SKM-1 treated with dmso at 0.1 percent for 144 hours (cell line): ENCODE measurements around the gene MOSMO.
"Not testable (repeated sequence)": the region's sequence is repeated elsewhere in the genome, so short reads cannot be mapped to it uniquely, and the experiment has no call there.

Experiments
- DNase-seq: peaks from one replicate; lab custom pipeline; 2025; ENCODE audit not compliant: unreplicated experiment; lab: John Stamatoyannopoulos, UW

The MOSMO gene

DNA sequence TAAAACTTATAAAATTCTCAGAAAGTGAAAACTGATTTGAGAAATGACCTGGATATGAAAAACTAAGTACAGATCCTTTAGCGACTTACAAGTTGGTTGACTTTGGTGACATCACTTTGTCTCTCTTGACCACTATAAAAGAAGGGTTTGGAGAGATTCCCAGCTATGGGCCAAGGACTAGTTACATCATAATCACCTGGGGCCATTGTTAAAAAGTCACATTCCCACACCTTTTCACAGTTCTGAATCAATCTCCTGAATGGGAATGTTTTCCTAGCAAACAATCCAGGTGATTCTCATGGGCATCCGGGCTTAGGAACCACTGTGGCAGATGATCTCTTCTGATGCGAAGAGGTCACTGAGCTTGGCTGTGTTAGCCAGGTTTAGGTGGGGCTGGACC lies 83.8 kb downstream of the MOSMO start:
- DNase-seq: no peak

DNA sequence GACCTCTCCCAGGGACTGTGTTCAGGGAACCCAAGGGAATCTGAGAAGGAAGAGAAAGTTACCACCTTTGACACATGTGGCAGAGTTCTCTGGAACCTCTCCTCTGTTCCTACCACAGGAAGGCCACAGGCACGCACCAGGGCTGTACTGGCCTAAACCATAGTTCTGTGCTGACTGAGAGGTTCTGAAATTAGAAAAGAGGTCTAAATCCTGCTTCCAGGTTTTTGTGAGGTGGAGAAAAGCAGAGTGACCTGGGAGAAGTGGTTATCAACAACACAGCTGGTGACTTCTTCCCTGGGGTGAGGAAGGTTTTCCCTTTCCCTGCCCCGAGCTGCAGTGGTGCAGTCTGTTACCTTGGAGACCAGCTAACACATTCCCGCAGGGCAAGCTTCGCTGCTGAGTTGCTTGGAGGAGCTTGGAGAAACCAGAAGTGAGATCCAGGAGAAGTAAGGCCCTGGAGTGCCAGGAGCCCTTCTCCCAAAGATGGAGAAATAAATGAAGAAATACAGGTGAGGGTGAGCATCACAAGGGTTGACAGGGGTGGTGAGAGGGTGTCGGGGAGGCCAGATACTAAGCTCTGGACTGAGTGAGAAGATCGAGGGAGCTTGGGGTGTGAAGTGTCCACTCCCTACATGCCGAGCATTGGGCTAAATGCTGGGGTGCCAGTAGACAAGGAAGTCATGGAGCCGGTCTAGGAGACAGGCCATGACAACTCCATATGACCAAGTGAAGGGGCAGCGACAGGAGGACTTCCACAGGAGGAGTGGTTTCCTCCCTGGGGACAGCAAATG lies 84.4 kb downstream of the MOSMO start, which contains the start of gene VWA3A:
VWA3A (plus strand) TSS at position 399 of the 791 bp plus-strand sequence; CDS start at position 496, 97 bp downstream.
- no peak for DNase-seq

DNA sequence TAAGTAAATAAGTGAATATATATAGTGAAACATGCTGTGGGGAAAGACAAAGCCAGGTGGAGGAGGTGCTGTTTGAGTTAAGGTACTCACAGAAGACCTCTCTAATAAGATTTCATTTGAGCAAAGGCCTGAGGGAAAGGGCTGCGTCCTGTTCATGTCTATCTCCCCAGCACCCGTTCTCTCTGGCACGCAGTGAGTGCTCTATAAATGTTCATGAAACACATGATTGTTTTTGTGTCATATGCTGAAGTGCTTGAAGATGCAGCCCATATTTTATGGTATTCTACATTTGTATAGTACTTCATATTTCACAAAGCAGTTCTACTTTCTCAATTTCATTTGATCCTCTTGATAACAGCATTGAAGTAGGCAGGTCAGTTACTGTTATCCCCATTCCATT lies 85.4 kb downstream of the MOSMO start:
- no peak for DNase-seq

DNA sequence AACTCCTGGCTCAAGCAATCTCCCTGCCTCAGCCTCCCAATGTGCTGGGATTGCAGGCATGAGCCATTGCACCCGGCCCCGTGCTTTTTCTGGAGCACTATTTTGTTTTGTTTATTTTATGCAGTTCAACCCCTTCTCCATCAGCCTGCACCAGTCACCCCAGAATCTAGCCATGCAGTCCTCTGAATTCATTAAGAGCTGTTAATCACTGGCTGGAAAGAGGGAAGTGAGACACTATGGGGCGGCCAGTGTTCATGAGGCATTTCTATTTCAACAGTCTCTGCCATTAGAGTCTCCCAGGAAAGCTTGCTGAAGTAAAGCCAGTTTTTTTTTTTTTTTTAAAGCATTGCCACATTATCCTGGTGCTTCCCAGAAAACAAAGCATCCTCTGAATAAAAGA lies 86.1 kb downstream of the MOSMO start:
- no peak for DNase-seq

DNA sequence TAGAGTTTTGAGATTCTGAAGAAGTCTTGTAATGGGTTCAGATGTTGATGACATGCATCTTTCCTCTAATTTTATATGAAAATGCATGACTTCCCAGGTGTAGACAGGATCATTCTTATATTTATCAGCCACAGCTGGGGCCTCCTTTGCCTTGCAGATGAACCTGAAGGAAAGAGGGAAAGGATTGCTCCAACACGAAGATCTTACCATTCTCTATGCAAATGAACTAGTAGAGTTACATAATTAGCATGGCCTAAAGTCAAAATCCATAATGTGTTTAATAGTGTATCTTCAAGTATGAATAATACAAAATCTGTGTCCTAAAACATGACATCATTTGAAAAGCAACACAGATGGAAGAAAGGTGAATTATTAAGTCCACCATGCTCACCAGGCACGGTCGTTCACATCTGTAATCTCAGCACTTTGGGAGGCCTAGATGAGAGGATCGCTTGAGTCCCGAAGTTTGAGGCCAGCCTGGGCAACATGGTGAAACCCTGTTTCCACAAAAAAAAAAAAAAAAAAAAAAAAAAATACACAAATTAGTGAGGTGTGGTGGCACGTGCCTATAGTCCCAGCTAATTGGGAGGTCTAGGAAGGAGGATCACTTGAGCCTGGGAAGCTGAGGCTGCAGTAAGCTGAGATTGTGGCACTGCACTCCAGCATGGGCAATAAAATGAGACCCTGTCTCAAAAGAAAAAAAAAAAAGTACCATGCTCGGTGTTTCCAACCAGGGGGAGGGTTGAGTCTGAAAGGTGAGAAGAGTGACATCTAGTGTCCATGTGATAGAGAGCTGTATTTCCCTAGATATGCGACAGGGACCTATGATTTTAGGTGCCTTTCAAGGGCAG lies 90.7 kb downstream of the MOSMO start:
- peak; percentile 36 for DNase-seq

DNA sequence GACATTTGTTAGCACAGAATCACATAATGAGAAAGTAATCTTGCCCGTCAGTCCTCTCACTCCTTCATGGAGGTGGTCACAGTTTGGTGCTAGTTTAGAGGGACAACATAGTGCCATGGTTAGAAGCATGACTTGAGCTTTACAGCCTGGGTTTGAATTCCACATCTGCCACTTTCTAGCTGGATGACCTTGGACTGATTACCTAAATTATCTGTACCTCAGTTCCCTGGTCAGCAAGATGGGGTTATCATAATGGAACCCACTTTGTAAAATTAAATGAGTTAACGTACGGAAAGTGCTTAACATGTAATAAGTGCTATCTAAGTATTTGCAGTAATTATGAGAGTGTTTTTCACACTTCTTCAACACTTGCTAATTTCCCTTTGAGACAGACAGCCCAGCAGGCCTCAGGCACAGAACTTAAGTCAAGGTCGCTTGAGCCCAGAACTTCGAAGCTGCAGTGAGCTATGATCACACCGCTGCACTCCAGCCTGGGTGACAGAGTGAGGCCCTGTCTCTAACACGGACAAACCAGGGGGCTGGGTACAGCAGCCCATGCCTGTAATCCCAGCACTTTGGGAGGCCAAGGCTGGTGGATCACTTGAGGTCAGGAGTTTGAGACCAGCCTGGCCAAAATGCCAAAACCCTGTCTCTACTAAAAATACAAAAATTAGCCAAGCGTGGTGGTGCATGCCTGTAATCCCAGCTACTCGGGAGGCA lies 91.5 kb downstream of the MOSMO start:
- DNase-seq: no peak

DNA sequence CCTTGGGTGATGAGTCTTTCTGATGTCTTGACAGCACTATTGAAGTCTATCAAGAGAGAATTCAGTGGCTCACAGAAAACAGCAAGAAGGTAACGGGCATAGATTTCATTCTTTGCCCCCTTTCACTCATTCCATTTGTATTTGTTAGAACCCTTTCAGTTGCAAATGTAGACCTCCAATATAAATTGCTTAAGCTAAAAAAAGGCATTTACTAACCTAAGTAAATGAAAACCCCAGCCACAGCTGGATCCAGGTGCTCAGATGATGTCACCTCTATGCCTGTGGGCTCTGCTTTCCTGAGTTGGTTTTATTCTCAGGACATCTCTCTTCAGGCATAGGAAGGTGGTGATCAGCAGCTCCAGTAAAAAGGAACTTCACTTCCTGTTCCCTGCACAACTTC lies 95.5 kb downstream of the MOSMO start:
- DNase-seq: no peak

DNA sequence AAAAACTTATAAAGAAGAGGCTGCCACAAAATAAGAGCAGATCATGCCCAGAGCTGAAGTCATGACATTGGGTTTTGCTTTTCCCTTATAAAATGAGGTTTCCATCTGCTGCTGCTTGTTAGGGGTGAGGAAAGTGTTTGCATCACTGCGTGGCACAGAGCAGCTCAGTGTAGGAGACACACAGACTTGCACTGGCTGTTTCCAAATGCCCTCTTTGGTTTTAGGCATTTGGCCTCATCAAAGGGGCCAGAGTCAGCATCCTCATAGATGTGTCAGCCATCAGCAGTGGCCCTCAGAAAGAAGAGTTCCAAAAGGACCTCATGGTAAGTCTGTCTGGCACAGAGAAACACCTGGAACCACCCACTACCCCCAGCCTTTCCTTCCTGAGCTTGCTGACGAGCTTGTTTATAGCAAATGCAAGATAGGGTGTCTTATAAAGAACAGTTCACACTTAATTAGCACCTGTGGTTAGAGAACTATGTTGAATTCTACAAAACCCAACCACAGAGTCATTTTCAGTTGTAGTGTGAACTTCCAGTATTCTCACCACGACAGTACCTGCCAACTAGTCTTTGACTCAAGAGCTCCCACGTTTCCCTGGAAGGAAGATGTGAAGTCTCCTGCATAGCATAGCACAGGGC lies 101.5 kb downstream of the MOSMO start:
- no peak for DNase-seq

DNA sequence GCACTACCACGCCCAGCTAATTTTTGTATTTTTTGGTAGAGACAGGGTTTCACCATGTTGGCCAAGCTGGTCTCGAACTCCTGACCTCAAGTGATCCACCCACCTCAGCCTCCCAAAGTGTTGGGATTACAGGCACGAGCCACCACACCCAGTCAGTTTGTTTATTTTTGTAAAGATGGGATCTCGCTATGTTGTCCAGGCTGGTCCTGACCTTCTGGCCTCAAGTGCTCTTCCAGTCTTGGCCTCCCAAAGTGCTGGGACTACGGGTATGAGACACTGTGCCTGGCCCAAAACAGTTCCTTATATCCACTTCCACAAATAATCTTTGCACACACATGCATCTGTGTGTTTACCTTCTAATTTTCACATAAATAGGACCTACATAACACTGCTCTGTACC lies 103.7 kb downstream of the MOSMO start:
- not testable (repeated sequence) for DNase-seq

DNA sequence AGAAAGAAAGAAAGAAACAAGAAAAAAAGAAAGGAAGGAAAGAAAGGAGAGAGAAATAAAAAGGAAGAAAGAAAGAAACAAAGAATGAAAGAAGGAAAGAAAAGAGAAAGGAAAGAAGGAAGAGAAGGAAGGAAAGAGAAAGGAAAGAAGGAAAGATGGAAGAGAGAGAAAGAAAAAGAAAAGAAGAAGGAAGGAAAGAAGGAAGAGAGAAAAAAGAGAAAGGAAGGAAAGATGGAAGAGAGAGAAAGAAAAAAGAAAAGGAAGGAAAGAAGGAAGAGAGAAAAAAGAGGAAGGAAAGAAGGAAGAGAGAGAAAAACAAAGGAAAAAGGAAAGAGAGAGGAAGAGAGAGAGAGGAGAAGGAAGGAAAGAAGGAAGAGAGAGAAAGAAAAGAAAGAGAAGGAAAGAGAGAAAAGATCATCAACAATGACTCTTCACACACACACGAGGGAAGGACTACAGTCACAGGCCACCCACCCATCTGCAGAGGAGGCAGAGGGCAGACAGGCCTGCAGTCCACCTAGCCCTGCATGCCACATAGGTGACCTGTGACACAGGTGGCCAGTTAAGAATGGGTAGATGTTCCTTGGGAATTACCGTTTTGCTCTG lies 108.3 kb downstream of the MOSMO start:
- no peak for DNase-seq

DNA sequence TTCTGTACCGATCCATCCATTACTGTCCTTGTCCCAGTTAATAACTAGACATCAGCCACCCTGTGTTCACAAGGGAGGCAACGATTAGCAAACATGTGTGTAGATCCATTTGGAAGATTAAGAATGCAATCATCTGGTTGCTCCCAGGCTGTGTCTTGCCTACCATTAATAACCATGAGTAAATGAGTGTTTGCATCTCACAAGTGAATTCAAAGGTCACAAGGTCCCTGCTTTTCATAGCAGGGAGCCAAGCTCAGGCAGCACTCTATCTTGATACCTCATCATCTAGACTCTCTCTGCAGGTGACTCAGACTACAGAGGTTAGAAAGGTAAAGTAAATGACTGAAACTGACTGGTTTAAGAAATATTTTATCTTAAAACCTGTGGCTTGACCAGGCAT lies 109.7 kb downstream of the MOSMO start:
- DNase-seq: no peak

DNA sequence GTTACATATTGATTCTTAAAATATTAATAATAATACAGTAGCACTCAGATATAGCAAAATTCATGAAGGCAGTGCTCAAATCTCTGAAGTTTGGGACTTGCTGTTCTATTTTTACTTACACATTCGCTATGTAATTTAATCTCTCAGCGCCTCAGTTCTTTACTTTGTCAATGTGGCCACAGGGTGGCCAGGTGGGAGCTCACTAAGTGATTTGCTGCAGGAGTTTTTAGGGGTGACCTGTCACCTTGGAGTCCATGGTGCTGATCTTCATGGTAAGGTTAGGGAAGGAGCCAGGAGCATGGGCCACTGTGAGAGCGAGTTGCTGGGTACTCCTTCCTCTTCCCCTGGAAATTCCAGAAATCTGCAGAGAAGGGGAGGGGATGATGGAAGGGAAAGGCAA lies 112.5 kb downstream of the MOSMO start:
- DNase-seq: no peak

DNA sequence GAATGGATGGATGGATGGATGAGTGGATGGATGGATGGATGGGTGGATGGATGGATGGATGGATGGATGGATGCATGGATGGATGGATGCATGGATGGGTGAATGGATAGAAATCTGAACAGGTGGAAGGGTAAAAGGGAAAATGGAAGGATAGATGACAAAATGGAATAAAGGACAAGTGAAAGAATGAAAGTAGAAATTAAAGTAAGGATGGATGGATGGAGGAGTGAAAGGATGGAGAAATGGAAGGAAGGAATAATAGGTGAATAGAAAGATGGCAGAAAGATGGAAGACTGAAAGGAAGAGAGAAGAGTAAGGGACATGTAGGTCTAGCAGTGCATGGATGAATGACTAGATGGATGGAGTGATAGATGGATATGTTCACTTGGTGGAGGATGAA lies 114.3 kb downstream of the MOSMO start:
- no peak for DNase-seq

DNA sequence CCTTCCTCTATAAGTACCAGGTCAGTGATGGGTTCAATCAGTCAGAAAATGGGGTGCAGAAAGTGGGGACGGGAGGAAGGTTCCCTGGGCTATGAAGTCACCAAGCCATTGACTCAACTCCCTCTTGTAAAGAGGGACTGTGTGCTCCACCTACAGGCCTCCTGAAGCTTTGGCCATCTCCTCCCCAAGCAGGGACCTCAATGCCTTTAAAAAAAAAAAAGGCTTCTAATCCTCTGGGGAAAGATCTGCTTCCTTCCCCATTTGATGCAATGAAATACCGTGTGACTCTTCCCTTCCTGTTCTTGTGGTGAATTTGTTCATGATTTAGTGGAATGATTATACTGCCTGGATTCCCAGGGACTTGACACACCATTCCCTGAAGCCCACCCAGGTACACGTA lies 115.2 kb downstream of the MOSMO start:
- peak; percentile 73 for DNase-seq

DNA sequence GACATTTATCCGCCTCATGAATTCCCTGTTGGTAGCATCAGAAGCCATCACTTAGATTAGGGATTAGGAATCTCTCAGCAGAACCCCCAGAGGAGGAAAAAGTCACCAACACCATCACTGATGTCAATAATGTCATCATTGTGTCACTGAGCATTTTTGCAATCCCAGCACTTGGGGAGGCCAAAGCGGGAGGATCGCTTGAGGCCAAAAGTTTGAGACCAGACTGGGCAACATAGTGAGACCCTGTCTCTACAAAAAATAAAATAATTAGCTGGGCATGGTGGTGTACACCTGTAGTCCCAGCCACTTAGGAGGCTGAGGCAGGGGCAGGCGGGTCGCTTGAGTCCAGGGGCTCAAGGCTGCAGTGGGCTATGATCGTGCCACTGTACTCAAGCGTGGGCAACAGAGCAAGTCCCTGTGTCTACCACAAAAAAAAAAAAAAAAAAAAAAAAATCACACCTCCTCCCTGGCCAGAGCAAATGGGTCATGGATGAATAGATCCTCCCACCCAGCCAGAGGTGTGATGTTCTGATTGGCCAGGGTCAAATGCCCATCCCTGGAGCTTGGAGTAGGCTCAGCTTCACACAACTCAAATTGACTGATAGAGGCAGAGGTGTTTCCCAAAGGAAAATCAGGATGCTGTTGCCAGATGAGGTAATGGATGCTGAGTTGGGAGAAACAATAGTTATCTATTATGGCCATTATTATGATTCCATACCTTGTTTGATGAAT lies 116.0 kb downstream of the MOSMO start:
- no peak for DNase-seq

DNA sequence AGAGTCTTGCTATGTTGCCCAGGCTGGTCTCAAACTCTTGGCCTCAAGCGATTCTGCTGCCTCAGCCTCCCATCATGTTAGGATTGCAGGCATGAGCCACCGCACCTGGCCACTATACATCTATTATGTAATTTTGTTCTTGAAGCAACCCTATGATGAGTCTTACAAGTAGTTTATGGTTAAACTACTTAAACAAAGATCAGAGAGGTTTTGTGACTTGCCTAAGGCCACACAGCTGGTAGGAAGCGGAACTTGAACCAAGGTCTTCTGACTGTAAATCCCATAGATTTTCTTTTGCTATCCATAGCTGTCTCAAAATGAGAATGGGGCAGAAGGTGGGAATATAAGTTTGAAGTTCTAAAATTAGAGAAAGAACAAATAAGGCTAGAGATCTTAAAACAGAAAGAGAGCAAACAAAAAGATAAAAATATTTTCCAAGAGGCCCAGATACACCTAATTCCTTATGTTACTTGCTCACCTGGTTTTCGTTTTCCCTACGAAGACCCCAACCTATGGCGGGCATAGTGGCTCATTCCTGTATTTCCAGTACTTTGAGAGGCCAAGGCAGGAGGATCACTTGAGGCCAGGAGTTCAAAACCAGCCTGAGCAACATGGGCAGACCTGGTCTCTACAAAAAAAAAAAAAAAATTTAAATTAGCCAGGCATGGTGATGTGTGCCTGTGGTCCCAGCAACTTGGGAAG lies 116.8 kb downstream of the MOSMO start:
- DNase-seq: no peak

DNA sequence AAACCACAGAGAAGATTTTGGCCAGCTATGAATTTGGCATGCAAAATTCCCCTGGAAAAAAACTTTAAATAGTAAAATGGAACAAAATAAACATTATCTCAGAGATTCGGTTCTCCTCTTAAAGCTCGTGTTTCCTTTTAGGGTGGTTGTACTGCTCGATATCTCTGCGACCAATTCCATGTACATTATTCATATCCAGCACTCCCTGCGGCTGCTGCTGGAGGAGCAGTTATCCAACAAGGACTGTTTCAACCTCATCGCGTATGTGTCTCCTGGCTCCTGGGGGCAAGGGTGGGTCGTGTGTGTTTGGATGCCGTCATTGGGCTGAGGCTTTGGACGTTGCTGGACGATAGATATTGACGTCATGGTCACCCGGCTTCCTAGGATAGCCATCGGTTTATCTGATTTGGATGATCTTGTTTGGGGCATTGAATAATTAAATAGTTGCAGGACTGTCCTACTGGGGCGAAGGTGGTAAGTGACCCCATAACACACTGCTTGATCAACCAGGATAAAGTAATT lies 118.2 kb downstream of the MOSMO start:
- DNase-seq: no peak

DNA sequence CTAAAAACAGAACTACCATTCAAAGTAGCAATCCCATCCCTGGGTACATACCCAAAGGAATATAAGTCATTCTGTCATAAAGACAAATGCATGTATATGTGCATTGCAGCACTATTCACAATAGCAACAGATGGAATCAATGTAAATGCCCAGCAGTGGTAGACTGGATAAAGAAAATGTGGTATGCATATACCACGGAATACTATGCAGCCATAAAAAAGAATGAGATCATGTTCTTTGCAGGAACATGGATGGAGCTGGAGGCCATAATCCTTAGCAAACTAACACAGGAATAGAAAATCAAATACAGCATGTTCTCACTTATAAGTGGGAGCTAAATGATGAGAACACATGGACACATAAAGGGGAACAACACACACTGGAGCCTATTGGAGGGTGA lies 120.6 kb downstream of the MOSMO start:
- DNase-seq: not testable (repeated sequence)

DNA sequence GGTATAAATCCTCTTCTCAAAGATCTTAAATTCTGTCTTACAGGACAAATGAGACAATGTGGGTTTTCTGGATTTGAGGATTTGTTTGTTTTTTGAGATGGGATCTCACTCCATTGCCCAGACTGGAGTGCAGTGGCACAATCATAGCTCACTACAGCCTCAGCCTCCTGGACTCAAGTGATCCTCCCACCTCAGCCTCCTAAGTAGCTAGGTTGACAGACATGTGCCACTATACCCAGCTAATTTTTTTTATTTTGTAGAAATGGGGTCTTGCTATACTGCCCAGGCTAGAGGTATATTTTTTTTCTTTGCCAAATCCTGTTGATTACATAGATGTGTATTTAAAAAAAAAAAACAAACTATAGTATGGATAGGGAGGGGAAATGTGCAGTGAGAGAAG lies 122.6 kb downstream of the MOSMO start:
- no peak for DNase-seq
